Activated CD4-positive, alpha-beta memory T cell treated with anti-CD3 and anti-CD28 coated beads, Interleukin-2, amount 10 ng/mL, durations not matched to agents 7 days and 5 days (primary cell): ENCODE data around the gene SDR42E1. TPM values are rescaled to one million over a fixed set of nuclear protein-coding genes. Genes with fewer than 3 reads are reported as not detected.
"Not testable (repeated sequence)": the region's sequence is repeated elsewhere in the genome, so short reads cannot be mapped to it uniquely, and the experiment has no call there.

Experiments used
- CTCF ChIA-PET: fragments of 350-600 bp; sonication (Branson Sonifier 250); formaldehyde crosslinking; loops from one replicate; lab custom pipeline; 2021; ENCODE audit warnings: antibody characterized with exemption, inconsistent platforms; lab: Charles Lee
- POLR2A ChIA-PET: fragments of 350-600 bp; sonication (Branson Sonifier 250); formaldehyde crosslinking; loops from one replicate; lab custom pipeline; 2021; ENCODE audit warnings: antibody characterized with exemption; lab: Charles Lee
- DNase-seq: peaks from one replicate; pipeline ENCODE4 v3.0.0-alpha.2; 2020
- H3K27ac Mint-ChIP-seq: one replicate; pipeline ENCODE4 v1.8.0; 2021; ENCODE audit warnings: mild to moderate bottlenecking, mixed read lengths
- H3K27me3 Mint-ChIP-seq: one replicate; pipeline ENCODE4 v1.8.0; 2021; ENCODE audit warnings: mixed read lengths
- H3K36me3 Mint-ChIP-seq: one replicate; pipeline ENCODE4 v1.8.0; 2021; ENCODE audit warnings: low read depth, mixed read lengths
- H3K4me1 Mint-ChIP-seq: one replicate; pipeline ENCODE4 v1.8.0; 2021; ENCODE audit warnings: mixed read lengths
- H3K4me3 Mint-ChIP-seq: one replicate; pipeline ENCODE4 v1.8.0; 2021; ENCODE audit warnings: mild to moderate bottlenecking, mixed read lengths
- H3K9me3 Mint-ChIP-seq: one replicate; pipeline ENCODE4 v1.8.0; 2021; ENCODE audit warnings: mixed read lengths
- total RNA-seq, 2 experiments: library from RNA; stranded (reverse); gene quantifications; one replicate each; pipeline ENCODE4 v1.2.3, GENCODE V29; 2021

SDR42E1 gene
- total RNA-seq, 2 experiments from 2014 or later, result 5.8 to 5.9 TPM

- Mint-ChIP-seq H3K27me3 (peaks cover 8% of the 10 kb centered on the region), H3K9me3 (no peaks in the 10 kb centered on the region), H3K36me3 (no peaks in the 10 kb centered on the region), H3K27ac (no peak overlapping the region), H3K4me3 (no peak overlapping the region), H3K4me1 (no peaks in the 10 kb centered on the region)
- ChIA-PET POLR2A (no interaction called here), CTCF (no interaction called here)
- no peak for DNase-seq
These were observed 24.1 kb downstream of the SDR42E1 start for GRCh38 chr16:81987121-81987520.

GRCh38 chr16:81977335-81977942 is 33.8 kb downstream of the SDR42E1 start:
- H3K9me3 Mint-ChIP-seq, CTCF ChIA-PET, H3K4me3 Mint-ChIP-seq, H3K27me3 Mint-ChIP-seq, POLR2A ChIA-PET, H3K4me1 Mint-ChIP-seq, DNase-seq, H3K27ac Mint-ChIP-seq, H3K36me3 Mint-ChIP-seq: not testable (repeated sequence)

- no peak for DNase-seq
- Mint-ChIP-seq H3K27me3 (peaks cover 13% of the 10 kb centered on the region), H3K27ac (no peak overlapping the region), H3K9me3 (peaks cover 19% of the 10 kb centered on the region), H3K4me1 (no peaks in the 10 kb centered on the region), H3K4me3 (no peak overlapping the region), H3K36me3 (peaks cover 3% of the 10 kb centered on the region)
- POLR2A ChIA-PET, result no interaction called here
- CTCF ChIA-PET, result no interaction called here
These were observed 35.6 kb downstream of the SDR42E1 start for GRCh38 chr16:81975637-81976036.

- Mint-ChIP-seq H3K9me3 (peaks cover 20% of the 10 kb centered on the region), H3K4me3 (no peak overlapping the region), H3K36me3 (peaks cover 3% of the 10 kb centered on the region), H3K27me3 (peaks cover 18% of the 10 kb centered on the region), H3K4me1 (no peaks in the 10 kb centered on the region), H3K27ac (no peak overlapping the region)
- POLR2A ChIA-PET, result no interaction called here
- CTCF ChIA-PET, result no interaction called here
- DNase-seq, result no peak
These were observed 37.5 kb downstream of the SDR42E1 start for GRCh38 chr16:81973737-81974136.

GRCh38 chr16:81971853-81972252 is 39.4 kb downstream of the SDR42E1 start:
- Mint-ChIP-seq H3K4me3 (no peak overlapping the region), H3K27me3 (peaks cover 29% of the 10 kb centered on the region), H3K36me3 (peaks cover under 1% of the 10 kb centered on the region), H3K27ac (no peak overlapping the region), H3K9me3 (peaks cover 20% of the 10 kb centered on the region), H3K4me1 (no peaks in the 10 kb centered on the region)
- CTCF ChIA-PET, result no interaction called here
- no peak for DNase-seq
- POLR2A ChIA-PET, result no interaction called here

- Mint-ChIP-seq H3K36me3 (no peaks in the 10 kb centered on the region), H3K27ac (no peak overlapping the region), H3K4me1 (no peaks in the 10 kb centered on the region), H3K4me3 (no peak overlapping the region), H3K27me3 (peaks cover 28% of the 10 kb centered on the region), H3K9me3 (peaks cover 11% of the 10 kb centered on the region)
- POLR2A ChIA-PET, result no interaction called here
- DNase-seq, result no peak
- CTCF ChIA-PET, result no interaction called here
These were observed 43.9 kb downstream of the SDR42E1 start for GRCh38 chr16:81967358-81967757.

GRCh38 chr16:81964808-81965207 is 46.5 kb downstream of the SDR42E1 start:
- Mint-ChIP-seq H3K27ac (no peak overlapping the region), H3K4me1 (no peaks in the 10 kb centered on the region), H3K4me3 (no peak overlapping the region), H3K9me3 (no peaks in the 10 kb centered on the region), H3K27me3 (peaks cover 22% of the 10 kb centered on the region), H3K36me3 (no peaks in the 10 kb centered on the region)
- POLR2A ChIA-PET, result no interaction called here
- CTCF ChIA-PET, result interaction anchor here (0.6 kb wide), 1 partner anchor 224 kb away, joined by 3 read pairs; no protein-coding TSS in a partner anchor
- DNase-seq, result no peak

GRCh38 chr16:81956213-81956948 is 54.9 kb downstream of the SDR42E1 start:
- CTCF ChIA-PET, result no interaction called here
- Mint-ChIP-seq H3K4me1 (no peaks in the 10 kb centered on the region), H3K4me3 (no peak overlapping the region), H3K27me3 (no peaks in the 10 kb centered on the region), H3K9me3 (peaks cover 6% of the 10 kb centered on the region), H3K36me3 (peaks cover 10% of the 10 kb centered on the region), H3K27ac (no peak overlapping the region)
- DNase-seq, result no peak
- POLR2A ChIA-PET, result no interaction called here

GRCh38 chr16:81951564-81951963 is 59.7 kb downstream of the SDR42E1 start:
- ChIA-PET CTCF (interaction anchor here (1.1 kb wide), 1 partner anchor 11 kb away, joined by 3 read pairs; no protein-coding TSS in a partner anchor), POLR2A (no interaction called here)
- H3K4me1 Mint-ChIP-seq, result no peaks in the 10 kb centered on the region
- no peaks in the 10 kb centered on the region for H3K27me3 Mint-ChIP-seq
- DNase-seq, result no peak
- no peak overlapping the region for H3K27ac Mint-ChIP-seq
- H3K36me3 Mint-ChIP-seq, result peaks cover 15% of the 10 kb centered on the region
- H3K9me3 Mint-ChIP-seq, result peaks cover 12% of the 10 kb centered on the region
- H3K4me3 Mint-ChIP-seq, result no peak overlapping the region

GRCh38 chr16:81946206-81946605 is 65.1 kb downstream of the SDR42E1 start:
- no peaks in the 10 kb centered on the region for H3K27me3 Mint-ChIP-seq
- H3K36me3 Mint-ChIP-seq, result peaks cover 9% of the 10 kb centered on the region
- ChIA-PET POLR2A (no interaction called here), CTCF (interaction anchor here (1.6 kb wide), 1 partner anchor 60 kb away, joined by 3 read pairs; no protein-coding TSS in a partner anchor)
- H3K9me3 Mint-ChIP-seq, result peaks cover 4% of the 10 kb centered on the region
- no peak overlapping the region for H3K27ac Mint-ChIP-seq
- no peaks in the 10 kb centered on the region for H3K4me1 Mint-ChIP-seq
- DNase-seq, result no peak
- H3K4me3 Mint-ChIP-seq, result no peak overlapping the region

GRCh38 chr16:81945665-81946064 is 65.6 kb downstream of the SDR42E1 start:
- H3K9me3 Mint-ChIP-seq, result peaks cover 4% of the 10 kb centered on the region
- H3K4me1 Mint-ChIP-seq, result peaks cover 3% of the 10 kb centered on the region
- no peak for DNase-seq
- no peaks in the 10 kb centered on the region for H3K27me3 Mint-ChIP-seq
- ChIA-PET CTCF (no interaction called here), POLR2A (no interaction called here)
- H3K27ac Mint-ChIP-seq, result no peak overlapping the region
- H3K36me3 Mint-ChIP-seq, result peaks cover 9% of the 10 kb centered on the region
- no peak overlapping the region for H3K4me3 Mint-ChIP-seq

- Mint-ChIP-seq H3K4me3 (no peak overlapping the region), H3K27ac (no peak overlapping the region), H3K4me1 (peaks cover 3% of the 10 kb centered on the region), H3K9me3 (no peaks in the 10 kb centered on the region), H3K36me3 (peaks cover under 1% of the 10 kb centered on the region), H3K27me3 (no peaks in the 10 kb centered on the region)
- POLR2A ChIA-PET, result no interaction called here
- CTCF ChIA-PET, result interaction anchor here (1.2 to 2.0 kb wide), 4 partner anchors 11 to 289 kb away, joined by 3 to 5 read pairs (median 4); no protein-coding TSS in a partner anchor
- DNase-seq, result no peak
These were observed 69.2 kb downstream of the SDR42E1 start for GRCh38 chr16:81942007-81942601.

- Mint-ChIP-seq H3K27ac (no peak overlapping the region), H3K9me3 (no peaks in the 10 kb centered on the region), H3K36me3 (no peaks in the 10 kb centered on the region), H3K4me1 (peaks cover 3% of the 10 kb centered on the region), H3K27me3 (no peaks in the 10 kb centered on the region), H3K4me3 (no peak overlapping the region)
- POLR2A ChIA-PET, result no interaction called here
- DNase-seq, result no peak
- CTCF ChIA-PET, result interaction anchor here (0.8 to 1.4 kb wide), 5 partner anchors 11 to 344 kb away, joined by 3 to 8 read pairs (median 3); no protein-coding TSS in a partner anchor
These were observed 70.3 kb downstream of the SDR42E1 start for GRCh38 chr16:81940781-81941560.
